Measurements from ENCODE around the gene PACSIN2.

GRCh38 chr22:42848941-42849550, 165.9 kb downstream of the PACSIN2 start:
- no peak for TF ChIP-seq ZNF720 (CRISPR knock-in tag; IDR thresholded peaks at IDR 0.05)
- TF ChIP-seq MXD1 (CRISPR knock-in tag; IDR thresholded peaks at IDR 0.05), result no peak
- no peak for TF ChIP-seq CTCF (CRISPR knock-in tag; IDR thresholded peaks at IDR 0.05)
- no peak for TF ChIP-seq WIZ (CRISPR knock-in tag; IDR thresholded peaks at IDR 0.05)
- no peak for TF ChIP-seq ZNF3 (CRISPR knock-in tag; IDR thresholded peaks at IDR 0.05)
- no peak for TF ChIP-seq ZNF704 (CRISPR knock-in tag; IDR thresholded peaks at IDR 0.05; ENCODE audit: borderline replicate concordance)
- TF ChIP-seq ETS1 (CRISPR knock-in tag; IDR thresholded peaks at IDR 0.05), result no peak
- no peak for TF ChIP-seq FOXA1 (IDR thresholded peaks at IDR 0.05)
- no peak for TF ChIP-seq FOXA1 (CRISPR knock-in tag; IDR thresholded peaks at IDR 0.05)
